ENCODE measurements around the gene GARNL3. TPM values are rescaled to one million over a fixed set of nuclear protein-coding genes. Genes with fewer than 3 reads are reported as not detected.

GARNL3 gene
- total RNA-seq, 1 experiment from 2014 or later = 11.5 TPM

- Histone ChIP-seq H3K36me3 (ENCODE audit: control insufficient read depth, insufficient read depth, low read length) (no peaks in the 10 kb centered on the region), H3K27me3 (ENCODE audit: control insufficient read depth, insufficient read depth, low read length) (no peaks in the 10 kb centered on the region), H3K27ac (ENCODE audit: low read length) (no peak overlapping the region), H3K9me3 (ENCODE audit: control insufficient read depth, insufficient read depth, low read depth, low read length) (no peaks in the 10 kb centered on the region), H3K4me1 (ENCODE audit: control insufficient read depth, insufficient read depth, low read length) (no peaks in the 10 kb centered on the region), H3K4me3 (ENCODE audit: low read depth in 2 of 2, low read length in 2 of 2) (no peak overlapping the region)
- TF ChIP-seq, protein P1, sequence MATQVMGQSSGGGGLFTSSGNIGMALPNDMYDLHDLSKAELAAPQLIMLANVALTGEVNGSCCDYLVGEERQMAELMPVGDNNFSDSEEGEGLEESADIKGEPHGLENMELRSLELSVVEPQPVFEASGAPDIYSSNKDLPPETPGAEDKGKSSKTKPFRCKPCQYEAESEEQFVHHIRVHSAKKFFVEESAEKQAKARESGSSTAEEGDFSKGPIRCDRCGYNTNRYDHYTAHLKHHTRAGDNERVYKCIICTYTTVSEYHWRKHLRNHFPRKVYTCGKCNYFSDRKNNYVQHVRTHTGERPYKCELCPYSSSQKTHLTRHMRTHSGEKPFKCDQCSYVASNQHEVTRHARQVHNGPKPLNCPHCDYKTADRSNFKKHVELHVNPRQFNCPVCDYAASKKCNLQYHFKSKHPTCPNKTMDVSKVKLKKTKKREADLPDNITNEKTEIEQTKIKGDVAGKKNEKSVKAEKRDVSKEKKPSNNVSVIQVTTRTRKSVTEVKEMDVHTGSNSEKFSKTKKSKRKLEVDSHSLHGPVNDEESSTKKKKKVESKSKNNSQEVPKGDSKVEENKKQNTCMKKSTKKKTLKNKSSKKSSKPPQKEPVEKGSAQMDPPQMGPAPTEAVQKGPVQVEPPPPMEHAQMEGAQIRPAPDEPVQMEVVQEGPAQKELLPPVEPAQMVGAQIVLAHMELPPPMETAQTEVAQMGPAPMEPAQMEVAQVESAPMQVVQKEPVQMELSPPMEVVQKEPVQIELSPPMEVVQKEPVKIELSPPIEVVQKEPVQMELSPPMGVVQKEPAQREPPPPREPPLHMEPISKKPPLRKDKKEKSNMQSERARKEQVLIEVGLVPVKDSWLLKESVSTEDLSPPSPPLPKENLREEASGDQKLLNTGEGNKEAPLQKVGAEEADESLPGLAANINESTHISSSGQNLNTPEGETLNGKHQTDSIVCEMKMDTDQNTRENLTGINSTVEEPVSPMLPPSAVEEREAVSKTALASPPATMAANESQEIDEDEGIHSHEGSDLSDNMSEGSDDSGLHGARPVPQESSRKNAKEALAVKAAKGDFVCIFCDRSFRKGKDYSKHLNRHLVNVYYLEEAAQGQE (IDR thresholded peaks at IDR 0.05; ENCODE audit: insufficient read depth in 1 of 2, low read depth in 2 of 2, low read length in 1 of 2) = no peak
- TF ChIP-seq POLR2AphosphoS5 (IDR thresholded peaks at IDR 0.05; ENCODE audit: low read depth, low read length) (no peak), SIN3A (IDR thresholded peaks at IDR 0.05; ENCODE audit: borderline replicate concordance, insufficient read depth, low read depth, low read length) (no peak), TCF7L2 (IDR thresholded peaks at IDR 0.05; ENCODE audit: low read depth, low read length) (no peak)
- TF ChIP-seq, protein P2, sequence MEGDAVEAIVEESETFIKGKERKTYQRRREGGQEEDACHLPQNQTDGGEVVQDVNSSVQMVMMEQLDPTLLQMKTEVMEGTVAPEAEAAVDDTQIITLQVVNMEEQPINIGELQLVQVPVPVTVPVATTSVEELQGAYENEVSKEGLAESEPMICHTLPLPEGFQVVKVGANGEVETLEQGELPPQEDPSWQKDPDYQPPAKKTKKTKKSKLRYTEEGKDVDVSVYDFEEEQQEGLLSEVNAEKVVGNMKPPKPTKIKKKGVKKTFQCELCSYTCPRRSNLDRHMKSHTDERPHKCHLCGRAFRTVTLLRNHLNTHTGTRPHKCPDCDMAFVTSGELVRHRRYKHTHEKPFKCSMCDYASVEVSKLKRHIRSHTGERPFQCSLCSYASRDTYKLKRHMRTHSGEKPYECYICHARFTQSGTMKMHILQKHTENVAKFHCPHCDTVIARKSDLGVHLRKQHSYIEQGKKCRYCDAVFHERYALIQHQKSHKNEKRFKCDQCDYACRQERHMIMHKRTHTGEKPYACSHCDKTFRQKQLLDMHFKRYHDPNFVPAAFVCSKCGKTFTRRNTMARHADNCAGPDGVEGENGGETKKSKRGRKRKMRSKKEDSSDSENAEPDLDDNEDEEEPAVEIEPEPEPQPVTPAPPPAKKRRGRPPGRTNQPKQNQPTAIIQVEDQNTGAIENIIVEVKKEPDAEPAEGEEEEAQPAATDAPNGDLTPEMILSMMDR (IDR thresholded peaks at IDR 0.05) = no peak
- intact Hi-C loops (cut with micrococcal nuclease; ENCODE audit: unreplicated experiment) = no loop called here
- DNase-seq (ENCODE audit: low read depth, low spot score) = no peak
- no peak for ATAC-seq
- ChIA-PET POLR2A (no interaction called here), CTCF (no interaction called here)
- BruUV-seq (replicated peaks) = no TSS peak
- in situ Hi-C loops (cut with HindIII; ENCODE audit: low pct_unique_long_range_greater_than_20kb, low sequenced_read_pairs) = no loop called here
Observed at GRCh38 chr9:127233989-127234388, 30.6 kb upstream of the GARNL3 start.

DNA sequence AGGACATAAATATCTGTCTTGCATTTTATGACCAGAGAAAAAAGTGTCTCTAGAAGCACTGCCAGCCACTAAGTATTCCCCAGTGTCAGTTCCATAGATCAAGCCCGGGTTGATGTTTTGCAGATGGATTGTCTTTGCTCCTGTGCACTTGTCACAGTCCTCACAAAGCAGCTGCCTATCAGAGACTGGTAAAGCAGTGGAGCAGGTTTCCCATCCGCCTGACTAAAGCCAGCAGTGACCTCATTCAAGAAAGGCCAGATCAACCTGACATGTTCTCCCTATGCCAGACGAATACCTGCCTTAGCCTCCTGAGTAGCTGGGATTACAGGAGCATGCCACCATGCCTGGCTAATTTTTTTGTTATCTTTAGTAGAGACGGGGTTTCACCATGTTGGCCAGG, 26.8 kb upstream of the GARNL3 start:
- Histone ChIP-seq H3K36me3 (ENCODE audit: control insufficient read depth, insufficient read depth, low read length) (no peaks in the 10 kb centered on the region), H3K4me1 (ENCODE audit: control insufficient read depth, insufficient read depth, low read length) (no peaks in the 10 kb centered on the region), H3K27me3 (ENCODE audit: control insufficient read depth, insufficient read depth, low read length) (no peaks in the 10 kb centered on the region), H3K27ac (ENCODE audit: low read length) (no peak overlapping the region), H3K4me3 (ENCODE audit: low read depth in 2 of 2, low read length in 2 of 2) (no peak overlapping the region), H3K9me3 (ENCODE audit: control insufficient read depth, insufficient read depth, low read depth, low read length) (no peaks in the 10 kb centered on the region)
- CTCF ChIA-PET = no interaction called here
- no TSS peak for BruUV-seq (replicated peaks)
- ATAC-seq = no peak
- POLR2A ChIA-PET = no interaction called here
- no peak for DNase-seq (ENCODE audit: low read depth, low spot score)
- no peak for TF ChIP-seq TCF7L2 (IDR thresholded peaks at IDR 0.05; ENCODE audit: low read depth, low read length)
- TF ChIP-seq SIN3A (IDR thresholded peaks at IDR 0.05; ENCODE audit: borderline replicate concordance, insufficient read depth, low read depth, low read length) = no peak
- no peak for TF ChIP-seq POLR2AphosphoS5 (IDR thresholded peaks at IDR 0.05; ENCODE audit: low read depth, low read length)
- TF ChIP-seq, protein P2 (IDR thresholded peaks at IDR 0.05) = no peak
- TF ChIP-seq, protein P1 (IDR thresholded peaks at IDR 0.05; ENCODE audit: insufficient read depth in 1 of 2, low read depth in 2 of 2, low read length in 1 of 2) = no peak
- in situ Hi-C loops (cut with HindIII; ENCODE audit: low pct_unique_long_range_greater_than_20kb, low sequenced_read_pairs) (no loop called here), intact Hi-C loops (cut with micrococcal nuclease; ENCODE audit: unreplicated experiment) (no loop called here)
